K562 (cell line): ENCODE measurements around the gene PRND. TPM values are rescaled to one million over a fixed set of nuclear protein-coding genes. Genes with fewer than 3 reads are reported as not detected.

Source experiments
- ATAC-seq: fragments of 200-7000 bp; cut with Tn5 transposase; 3 replicates; pipeline ENCODE4 v1.9.1; 2020; ENCODE audit warnings: moderate library complexity
- BruUV-seq: library from RNA; stranded (reverse); fragments of 400-500 nt; replicated peaks from 2 replicates; lab custom pipeline; 2021; lab: Mats Ljungman, UMichigan
- CTCF ChIA-PET: fragments of 300-600 bp; formaldehyde crosslinking; extraction: SDS; loops from one replicate; lab custom pipeline; 2021; ENCODE audit warnings: low intra/inter-chr PET ratio; lab: Yijun Ruan, JAX
- POLR2A ChIA-PET: fragments of 300-600, 350-650 bp; sonication (Branson Sonifier 250); formaldehyde crosslinking; extraction: SDS; loops from one replicate; lab custom pipeline; 2021; ENCODE audit warnings: antibody characterized with exemption, inconsistent platforms; lab: Yijun Ruan, JAX
- DNase-seq, 4 experiments: peaks; one replicate each; pipeline versions ENCODE4 v3.0.0 to v3.0.0-alpha.2; 2011 to 2018; ENCODE audit warnings: low spot score in 3 of 4, mixed read lengths in 3 of 4; ENCODE audit errors: extremely low read depth in 1 of 4
- FAIRE-seq: peaks from 2 replicates; lab custom pipeline; 2011; peaks lifted over from hg19 to GRCh38; lab: Jason Lieb, UNC
- H2AFZ ChIP-seq: 2 replicates; pipeline ENCODE4 v1.6.0; 2011; ENCODE audit warnings: low read depth, low read length, control low read depth, inconsistent platforms
- H3K27ac ChIP-seq: fragments of 200-600 bp; 3 replicates; pipeline ENCODE4 v1.8.0; 2011; ENCODE audit warnings: low read depth, mild to moderate bottlenecking, control low read depth, inconsistent platforms, low read length, moderate library complexity, mixed read lengths; ENCODE audit errors: extremely low read depth
- H3K27me3 ChIP-seq, 2 experiments: fragments of 300-600 bp in 1 of 2; 2 replicates in 1 of 2; 3 replicates in 1 of 2; pipeline versions ENCODE4 v1.6.0 to v1.8.0; 2011; ENCODE audit warnings: inconsistent platforms in 2 of 2, low read length in 2 of 2, mild to moderate bottlenecking in 1 of 2, mixed read lengths in 1 of 2, moderate library complexity in 1 of 2; ENCODE audit not compliant: control insufficient read depth in 2 of 2, insufficient read depth in 2 of 2
- H3K36me3 ChIP-seq: fragments of 300-600 bp; 3 replicates; pipeline ENCODE4 v1.8.0; 2011; ENCODE audit warnings: mild to moderate bottlenecking, low read length, inconsistent platforms; ENCODE audit not compliant: control insufficient read depth, insufficient read depth
- H3K4me1 ChIP-seq, 2 experiments: fragments of 200-600 bp in 1 of 2; replicated peaks in 1 of 2; 2 replicates in 1 of 2; 3 replicates in 1 of 2; pipeline versions ENCODE4 v1.5.1 to v1.8.0; 2011; ENCODE audit warnings: inconsistent platforms in 2 of 2, low read length in 2 of 2, mild to moderate bottlenecking in 1 of 2, mixed read lengths in 1 of 2, moderate library complexity in 1 of 2; ENCODE audit not compliant: control insufficient read depth in 2 of 2, insufficient read depth in 2 of 2
- H3K4me2 ChIP-seq: 2 replicates; pipeline ENCODE4 v1.6.1; 2011; ENCODE audit warnings: low read length, control low read depth, inconsistent platforms, mixed read lengths; ENCODE audit not compliant: insufficient read depth
- H3K4me3 ChIP-seq: fragments of 200-600 bp; sonication (generic), shearing (Covaris generic); 2 replicates; pipeline ENCODE4 v1.5.1; 2016; ENCODE audit warnings: control low read depth, inconsistent platforms
- H3K79me2 ChIP-seq: fragments of 200-600 bp; 3 replicates; pipeline ENCODE4 v1.8.0; 2011; ENCODE audit warnings: low read length, inconsistent platforms; ENCODE audit not compliant: control insufficient read depth, insufficient read depth
- H3K9ac ChIP-seq, 2 experiments: 2 replicates each; pipeline versions ENCODE4 v1.6.0 to v1.6.1; 2011; ENCODE audit warnings: low read depth in 2 of 2, low read length in 2 of 2, control low read depth in 1 of 2, inconsistent platforms in 1 of 2, mild to moderate bottlenecking in 1 of 2, mixed read lengths in 1 of 2; ENCODE audit not compliant: insufficient read depth in 1 of 2
- H3K9me1 ChIP-seq: one replicate; pipeline ENCODE4 v1.6.0; 2011; ENCODE audit warnings: inconsistent platforms, mild to moderate bottlenecking, low read length, moderate library complexity; ENCODE audit not compliant: control insufficient read depth, insufficient read depth
- H3K9me3 ChIP-seq: replicated peaks from 2 replicates; pipeline ENCODE4 v1.5.1; 2011; ENCODE audit warnings: low read depth, low read length, inconsistent platforms; ENCODE audit not compliant: control insufficient read depth, insufficient read depth
- H4K20me1 ChIP-seq: replicated peaks from 2 replicates; pipeline ENCODE4 v1.6.1; 2011; ENCODE audit warnings: low read length, inconsistent platforms, mixed read lengths; ENCODE audit not compliant: control insufficient read depth, insufficient read depth
- C11orf30 ChIP-seq: fragments of 450-650 bp; IDR thresholded peaks from 2 replicates; pipeline ENCODE4 v1.6.1; 2016; ENCODE audit warnings: low read depth, mild to moderate bottlenecking
- CC2D1A ChIP-seq: fragments of 450-650 bp; IDR thresholded peaks from 2 replicates; pipeline ENCODE4 v1.6.1; 2017; ENCODE audit warnings: mild to moderate bottlenecking
- HDAC1 ChIP-seq, 2 experiments: fragments of 450-650 bp; IDR thresholded peaks; 2 replicates each; pipeline ENCODE4 v1.6.1; 2016 to 2017; ENCODE audit warnings: inconsistent platforms in 1 of 2, mild to moderate bottlenecking in 1 of 2, moderate library complexity in 1 of 2
- HMG20B ChIP-seq: fragments of 250-450 bp; sonication (Bioruptor Pico); IDR thresholded peaks from 2 replicates; pipeline ENCODE4 v1.5.0; 2021; ENCODE audit warnings: mild to moderate bottlenecking
- NR0B1 ChIP-seq: fragments of 450-650 bp; IDR thresholded peaks from one replicate; pipeline ENCODE4 v1.6.1; 2018; ENCODE audit warnings: mild to moderate bottlenecking, moderate library complexity; ENCODE audit not compliant: partially characterized antibody
- POLR2A ChIP-seq: fragments of 450-650 bp; conservative IDR thresholded peaks from 2 replicates; pipeline ENCODE4 v1.6.1; 2016
- POLR2AphosphoS2 ChIP-seq: IDR thresholded peaks from 2 replicates; pipeline ENCODE4 v1.6.1; 2012; ENCODE audit warnings: low read length, improper control_type of control experiment
- RAD21 ChIP-seq, 2 experiments: fragments of 250-450 bp in 1 of 2; fragments of 450-650 bp in 1 of 2; sonication (Bioruptor Pico) in 1 of 2; formaldehyde crosslinking in 1 of 2; IDR thresholded peaks in 1 of 2; conservative IDR thresholded peaks in 1 of 2; 2 replicates each; pipeline versions ENCODE4 v1.4.0 to v1.8.0; 2020 to 2022; ENCODE audit warnings: mild to moderate bottlenecking in 2 of 2, moderate library complexity in 1 of 2
- ZNF561 ChIP-seq: fragments of 450-650 bp; formaldehyde crosslinking; conservative IDR thresholded peaks from 2 replicates; pipeline ENCODE4 v1.4.0; 2020; ENCODE audit warnings: mild to moderate bottlenecking, moderate library complexity
- WGBS: fragments of 100-300 bp; shearing (Covaris generic); methylation state at CpG from one replicate; pipeline ENCODE4 v1.1.6; 2016; ENCODE audit warnings: low coverage, mixed read lengths; ENCODE audit not compliant: insufficient coverage; ENCODE audit errors: missing lambda C conversion rate; 5-methylcytosine and 5-hydroxymethylcytosine counted together
- in situ Hi-C: fragments of 300-500 bp; cut with MboI; formaldehyde crosslinking; loops from 4 replicates; pipeline ENCODE4 v1.15.0; 2018; ENCODE audit warnings: inconsistent platforms, mixed read lengths
- intact Hi-C: fragments of 100-400 bp; cut with micrococcal nuclease; formaldehyde crosslinking; loops from 2 replicates; pipeline ENCODE4 v1.14.2; 2022
- polyA plus RNA-seq, 8 experiments: library from polyadenylated mRNA; depleted of rRNA in 4 of 8; stranded (reverse) in 5 of 8; unstranded in 3 of 8; fragments of >200 nt; fragmentation: Nextera tagmentation in 2 of 8; fragmentation: Illumina TruSeq in 1 of 8; extraction: Ambion mirVana in 2 of 8; extraction: Trizol in 1 of 8; gene quantifications; 2 replicates each; pipeline versions ENCODE4 v1.2.1 to v1.2.3, GENCODE V29; 2011 to 2014; ENCODE audit warnings: inconsistent platforms in 1 of 8, missing spikeins in 1 of 8
- total RNA-seq, 7 experiments: library from RNA; depleted of rRNA in 6 of 7; stranded (reverse); fragments of >200 nt in 6 of 7; fragmentation: Illumina TruSeq in 2 of 7; extraction: Trizol in 2 of 7; gene quantifications; 2 replicates each; pipeline versions ENCODE4 v1.2.1 to v1.2.3, GENCODE V29; 2011 to 2021; ENCODE audit warnings: low replicate concordance in 1 of 7
- TF ChIP-seq, protein P1 (sequence below): sonication (generic); formaldehyde crosslinking; IDR thresholded peaks from 2 replicates; pipeline ENCODE4 v1.4.0; 2020; ENCODE audit warnings: mild to moderate bottlenecking, missing genetic modification reagents
- TF ChIP-seq, protein P2 (sequence below): sonication (generic); formaldehyde crosslinking; IDR thresholded peaks from 2 replicates; pipeline ENCODE4 v1.8.0; 2023; ENCODE audit warnings: mild to moderate bottlenecking, missing genetic modification reagents

PRND gene
- total and polyA plus RNA-seq, 9 of the 15 experiments (the other 6 are each of a cell fraction or from before 2014, with no cell fraction given), result not detected

DNA sequence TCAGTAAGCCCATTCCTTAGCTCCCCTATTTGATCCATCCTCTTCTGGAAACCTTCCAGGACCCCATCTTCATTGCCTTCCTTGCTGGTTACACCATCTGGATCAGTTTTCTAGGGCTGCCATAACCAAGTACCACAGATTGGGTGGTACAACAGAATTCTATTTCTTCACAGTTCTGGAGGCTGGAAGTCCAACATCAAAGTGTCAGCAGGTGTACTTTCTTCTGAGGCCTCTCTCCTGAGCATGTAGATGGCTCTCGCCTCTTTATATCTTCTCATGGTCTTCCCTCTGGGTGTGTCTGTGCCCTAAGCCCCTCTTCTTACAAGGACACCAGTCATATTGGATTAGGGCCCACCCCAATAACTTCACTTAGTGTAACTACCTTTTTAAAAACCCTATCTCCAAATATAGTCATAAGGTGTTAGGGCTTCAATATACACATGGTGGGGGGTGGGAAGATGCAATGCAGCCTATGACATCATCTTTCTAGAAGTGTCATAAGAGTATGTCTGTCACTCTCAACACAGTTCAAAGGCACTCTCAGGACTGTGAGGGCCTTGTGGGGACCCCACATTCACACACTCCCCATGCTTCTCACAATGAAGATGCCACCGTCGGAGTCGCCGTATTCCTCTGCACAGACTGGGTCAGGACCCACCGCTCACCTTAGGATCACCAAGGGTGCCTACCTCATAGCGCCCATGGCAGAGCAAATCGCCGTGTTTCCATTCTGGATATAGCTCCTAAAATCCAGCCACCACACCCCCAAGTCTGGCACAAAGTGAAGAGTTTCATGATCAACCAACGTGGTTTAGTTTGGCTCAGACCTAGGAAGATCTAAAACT is 12.2 kb upstream of the PRND start:
- intact Hi-C loops, result no loop called here
- peaks cover 0 to 35% of the 10 kb centered on the region in 2 experiments; a peak in 4 of 5 replicates for H3K27me3 ChIP-seq
- no peaks in the 10 kb centered on the region for H3K9me3 ChIP-seq
- 2% methylated on average over 10 of the region's 10 CpGs for WGBS
- DNase-seq, result no peak
- ATAC-seq, result no peak
- H2AFZ ChIP-seq, result no peak overlapping the region
- no TSS peak for BruUV-seq
- no peaks in the 10 kb centered on the region for H3K36me3 ChIP-seq
- POLR2A ChIA-PET, result interaction anchor here (0.7 kb wide), 1 partner anchor 27 kb away, joined by 5 read pairs; no protein-coding TSS in a partner anchor
- H3K4me1 ChIP-seq, result no peaks in the 10 kb centered on the region; a peak in 1 of 5 replicates
- in situ Hi-C loops, result no loop called here
- H3K27ac ChIP-seq, result no peak overlapping the region
- FAIRE-seq, result no peak
- no peak for TF ChIP-seq CC2D1A
- H4K20me1 ChIP-seq, result no peaks in the 10 kb centered on the region
- no peaks in the 10 kb centered on the region for H3K9me1 ChIP-seq
- CTCF ChIA-PET, result no interaction called here
- H3K4me3 ChIP-seq, result no peak overlapping the region
- H3K4me2 ChIP-seq, result no peak overlapping the region
- no peaks in the 10 kb centered on the region for H3K79me2 ChIP-seq
- H3K9ac ChIP-seq, result no peak overlapping the region

- no peaks in the 10 kb centered on the region for H3K9me3 ChIP-seq
- H3K4me3 ChIP-seq, result no peak overlapping the region
- no peak for ATAC-seq
- FAIRE-seq, result no peak
- H3K4me2 ChIP-seq, result no peak overlapping the region
- no peaks in the 10 kb centered on the region for H3K79me2 ChIP-seq
- peaks cover 0 to 29% of the 10 kb centered on the region in 2 experiments; a peak in 4 of 5 replicates for H3K27me3 ChIP-seq
- POLR2A ChIA-PET, result no interaction called here
- no peaks in the 10 kb centered on the region for H3K9me1 ChIP-seq
- H3K27ac ChIP-seq, result no peak overlapping the region
- H2AFZ ChIP-seq, result no peak overlapping the region
- BruUV-seq, result no TSS peak
- 4% methylated on average over 6 of the region's 6 CpGs for WGBS
- in situ Hi-C loops, result no loop called here
- H3K4me1 ChIP-seq, result no peaks in the 10 kb centered on the region; a peak in 1 of 5 replicates
- H3K36me3 ChIP-seq, result no peaks in the 10 kb centered on the region
- H3K9ac ChIP-seq, result no peak overlapping the region
- intact Hi-C loops, result no loop called here
- DNase-seq, result no peak
- no peaks in the 10 kb centered on the region for H4K20me1 ChIP-seq
- CTCF ChIA-PET, result no interaction called here
- TF ChIP-seq C11orf30, result no peak
- TF ChIP-seq, protein P1, sequence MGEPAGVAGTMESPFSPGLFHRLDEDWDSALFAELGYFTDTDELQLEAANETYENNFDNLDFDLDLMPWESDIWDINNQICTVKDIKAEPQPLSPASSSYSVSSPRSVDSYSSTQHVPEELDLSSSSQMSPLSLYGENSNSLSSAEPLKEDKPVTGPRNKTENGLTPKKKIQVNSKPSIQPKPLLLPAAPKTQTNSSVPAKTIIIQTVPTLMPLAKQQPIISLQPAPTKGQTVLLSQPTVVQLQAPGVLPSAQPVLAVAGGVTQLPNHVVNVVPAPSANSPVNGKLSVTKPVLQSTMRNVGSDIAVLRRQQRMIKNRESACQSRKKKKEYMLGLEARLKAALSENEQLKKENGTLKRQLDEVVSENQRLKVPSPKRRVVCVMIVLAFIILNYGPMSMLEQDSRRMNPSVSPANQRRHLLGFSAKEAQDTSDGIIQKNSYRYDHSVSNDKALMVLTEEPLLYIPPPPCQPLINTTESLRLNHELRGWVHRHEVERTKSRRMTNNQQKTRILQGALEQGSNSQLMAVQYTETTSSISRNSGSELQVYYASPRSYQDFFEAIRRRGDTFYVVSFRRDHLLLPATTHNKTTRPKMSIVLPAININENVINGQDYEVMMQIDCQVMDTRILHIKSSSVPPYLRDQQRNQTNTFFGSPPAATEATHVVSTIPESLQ (CRISPR knock-in tag), result no peak
- no peak for TF ChIP-seq ZNF561
- no peak for TF ChIP-seq RAD21 (CRISPR knock-in tag; conservative IDR thresholded peaks at IDR 0.05 in 1 of 2, IDR thresholded peaks at IDR 0.05 in 1 of 2)
- TF ChIP-seq POLR2A, result no peak
- TF ChIP-seq, protein P2, sequence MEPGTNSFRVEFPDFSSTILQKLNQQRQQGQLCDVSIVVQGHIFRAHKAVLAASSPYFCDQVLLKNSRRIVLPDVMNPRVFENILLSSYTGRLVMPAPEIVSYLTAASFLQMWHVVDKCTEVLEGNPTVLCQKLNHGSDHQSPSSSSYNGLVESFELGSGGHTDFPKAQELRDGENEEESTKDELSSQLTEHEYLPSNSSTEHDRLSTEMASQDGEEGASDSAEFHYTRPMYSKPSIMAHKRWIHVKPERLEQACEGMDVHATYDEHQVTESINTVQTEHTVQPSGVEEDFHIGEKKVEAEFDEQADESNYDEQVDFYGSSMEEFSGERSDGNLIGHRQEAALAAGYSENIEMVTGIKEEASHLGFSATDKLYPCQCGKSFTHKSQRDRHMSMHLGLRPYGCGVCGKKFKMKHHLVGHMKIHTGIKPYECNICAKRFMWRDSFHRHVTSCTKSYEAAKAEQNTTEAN (CRISPR knock-in tag), result no peak
- no peak for TF ChIP-seq NR0B1
- TF ChIP-seq HMG20B (CRISPR knock-in tag), result no peak
- TF ChIP-seq POLR2AphosphoS2, result no peak
- TF ChIP-seq HDAC1 (IDR thresholded peaks at IDR 0.05), result no peak
Observed at GRCh38 chr20:4710106-4710475, 11.6 kb upstream of the PRND start.
